ENCODE results near the gene IHH.

Gene IHH

GRCh38 chr2:219060821-219061791 is at the start of gene IHH:
Gene IHH (minus strand): TSS chr2:219060921. CDS start chr2:219060467, 454 bp downstream.
- Histone ChIP-seq H3K9me3 (no peaks in the 10 kb centered on the region), H3K27me3 (peaks cover 100% of the 10 kb centered on the region), H3K36me3 (no peaks in the 10 kb centered on the region), H3K4me3 (ENCODE audit: low read depth in 1 of 2, low read length in 1 of 2) (no peak within 1 kb of the TSS), H3K4me1 (ENCODE audit: control insufficient read depth in 1 of 2, insufficient read depth in 1 of 2, low read depth in 1 of 2, low read length in 1 of 2) (peaks cover 3 to 32% of the 10 kb centered on the region in 2 experiments), H3K27ac (no peak within 1 kb of the TSS)
- no peak for TF ChIP-seq CTCF (IDR thresholded peaks at IDR 0.05)

DNA sequence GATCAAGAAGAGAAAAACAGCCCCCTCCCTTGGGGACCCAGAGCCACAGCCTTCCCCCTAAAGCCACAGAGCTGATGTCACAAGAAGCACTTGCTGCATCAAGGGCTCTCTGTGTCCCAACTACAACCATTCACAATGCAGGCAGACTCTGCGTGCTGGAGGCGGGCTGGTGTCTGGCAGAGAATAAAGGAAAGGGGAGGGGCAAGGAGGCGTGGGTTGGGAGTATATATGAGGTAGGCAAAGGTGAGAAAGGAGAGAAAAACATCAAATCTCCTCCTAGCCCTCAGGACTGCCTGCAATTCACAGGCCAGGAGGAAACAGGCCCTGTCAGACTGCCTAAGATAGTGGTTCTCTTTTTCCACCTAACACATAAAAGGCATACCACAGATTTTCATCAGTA is 48.8 kb upstream of the IHH start:
- Histone ChIP-seq H3K4me3 (ENCODE audit: low read depth in 1 of 2, low read length in 1 of 2) (no peak overlapping the region), H3K9me3 (no peaks in the 10 kb centered on the region), H3K36me3 (no peaks in the 10 kb centered on the region), H3K27me3 (no peaks in the 10 kb centered on the region), H3K27ac (peak overlapping the region; percentile 75), H3K4me1 (ENCODE audit: control insufficient read depth in 1 of 2, insufficient read depth in 1 of 2, low read depth in 1 of 2, low read length in 1 of 2) (peaks cover 44 to 54% of the 10 kb centered on the region in 2 experiments)
- no peak for TF ChIP-seq CTCF (IDR thresholded peaks at IDR 0.05)

- no peaks in the 10 kb centered on the region for H3K9me3 ChIP-seq
- H3K27ac ChIP-seq, result peak overlapping the region; percentile 75
- H3K4me1 ChIP-seq (ENCODE audit: control insufficient read depth in 1 of 2, insufficient read depth in 1 of 2, low read depth in 1 of 2, low read length in 1 of 2), result peaks cover 49 to 60% of the 10 kb centered on the region in 2 experiments
- no peak for TF ChIP-seq CTCF (IDR thresholded peaks at IDR 0.05)
- H3K36me3 ChIP-seq, result no peaks in the 10 kb centered on the region
- H3K4me3 ChIP-seq (ENCODE audit: low read depth in 1 of 2, low read length in 1 of 2), result no peak overlapping the region
- H3K27me3 ChIP-seq, result no peaks in the 10 kb centered on the region
Observed at GRCh38 chr2:219107758-219108157, 47.0 kb upstream of the IHH start.

DNA sequence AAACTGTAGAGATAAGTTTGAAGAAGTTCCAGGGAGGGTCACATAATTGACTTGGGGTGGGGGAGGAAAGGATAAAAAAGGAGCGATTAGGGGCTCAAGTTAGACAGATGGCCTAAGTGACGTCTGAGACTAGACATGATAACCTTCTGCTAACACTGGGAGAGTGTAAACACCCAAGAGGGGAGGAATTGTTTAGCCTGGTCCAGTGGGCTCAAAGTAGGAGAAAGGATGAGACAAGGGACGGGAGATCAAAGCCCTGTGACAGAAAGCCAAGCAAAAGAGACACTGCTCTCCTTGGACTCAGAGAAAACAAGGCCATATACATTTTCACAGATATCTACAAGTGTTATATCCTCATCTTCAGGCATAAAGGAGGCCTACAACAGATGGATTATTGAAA is 45.5 kb upstream of the IHH start:
- peak overlapping the region; percentile 75 for H3K27ac ChIP-seq
- TF ChIP-seq CTCF (IDR thresholded peaks at IDR 0.05), result no peak
- H3K4me3 ChIP-seq (ENCODE audit: low read depth in 1 of 2, low read length in 1 of 2), result no peak overlapping the region
- H3K9me3 ChIP-seq, result no peaks in the 10 kb centered on the region
- peaks cover 49 to 60% of the 10 kb centered on the region in 2 experiments for H3K4me1 ChIP-seq (ENCODE audit: control insufficient read depth in 1 of 2, insufficient read depth in 1 of 2, low read depth in 1 of 2, low read length in 1 of 2)
- no peaks in the 10 kb centered on the region for H3K36me3 ChIP-seq
- H3K27me3 ChIP-seq, result no peaks in the 10 kb centered on the region

DNA sequence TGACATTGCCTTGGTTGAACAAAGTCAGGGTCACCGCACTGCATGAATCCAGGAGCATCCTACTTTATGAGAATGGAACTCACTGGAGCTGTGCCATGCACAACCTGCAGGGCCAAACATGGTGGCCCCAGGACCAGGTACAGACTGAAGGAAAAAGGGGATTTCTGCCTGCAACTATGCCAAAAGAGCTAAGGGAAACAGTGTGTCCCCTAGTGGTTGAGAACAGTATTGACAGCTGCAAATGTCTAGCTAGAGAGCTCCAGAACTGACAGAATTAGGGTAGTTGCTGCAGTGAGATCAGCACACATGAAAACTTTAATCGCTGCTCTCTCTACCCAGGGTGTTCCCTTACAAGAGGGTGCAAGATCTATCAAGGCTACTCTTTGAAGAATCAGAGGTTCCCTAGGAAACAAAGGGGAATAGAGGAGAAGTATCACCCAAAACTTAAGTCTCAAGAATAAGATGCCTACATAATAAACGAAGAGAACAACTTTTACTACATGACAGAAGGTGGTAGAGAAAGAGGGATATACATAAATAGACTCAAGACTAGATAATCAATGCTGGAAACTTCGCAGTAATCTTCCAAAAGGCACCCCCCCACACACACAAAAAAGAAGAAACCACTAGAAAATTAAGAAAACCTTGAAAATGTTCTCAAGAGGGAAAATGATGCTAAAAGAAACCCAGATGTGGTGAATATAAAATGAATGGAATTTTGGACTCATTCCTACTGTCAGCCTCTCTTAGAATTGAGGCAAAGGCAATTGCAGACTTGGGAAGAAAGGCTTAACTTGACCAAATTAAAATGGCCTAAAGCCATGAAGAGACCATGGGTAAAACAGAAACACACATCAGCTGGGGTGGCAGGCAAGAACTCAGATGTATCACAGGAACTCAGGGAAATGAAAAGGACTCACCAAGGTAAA is 43.6 kb upstream of the IHH start:
- H3K4me1 ChIP-seq (ENCODE audit: control insufficient read depth in 1 of 2, insufficient read depth in 1 of 2, low read depth in 1 of 2, low read length in 1 of 2), result peaks cover 38 to 45% of the 10 kb centered on the region in 2 experiments
- peak; percentile 74 for TF ChIP-seq CTCF (IDR thresholded peaks at IDR 0.05)

More for the DNA sequence above, 43.6 kb upstream of the IHH start:
- Histone ChIP-seq H3K9me3 (no peaks in the 10 kb centered on the region), H3K36me3 (no peaks in the 10 kb centered on the region), H3K27ac (no peak overlapping the region), H3K27me3 (no peaks in the 10 kb centered on the region), H3K4me3 (ENCODE audit: low read depth in 1 of 2, low read length in 1 of 2) (no peak overlapping the region)

All from neutrophil (primary cell).